HepG2 (cell line): ENCODE data around the gene DNAJC24. TPM values are rescaled to one million over a fixed set of nuclear protein-coding genes. Genes with fewer than 3 reads are reported as not detected.

ENCODE experiments used
- ATF7-NPFF ChIP-seq: sonication (generic); formaldehyde crosslinking; IDR thresholded peaks from 2 replicates; pipeline ENCODE4 v1.8.1; 2023; ENCODE audit warnings: mild to moderate bottlenecking, low read depth, missing genetic modification reagents, moderate library complexity
- ATM ChIP-seq: fragments of 450-650 bp; IDR thresholded peaks from 2 replicates; pipeline ENCODE4 v1.7.1; 2017; ENCODE audit warnings: mild to moderate bottlenecking, borderline replicate concordance
- GTF3A ChIP-seq: sonication (generic); formaldehyde crosslinking; conservative IDR thresholded peaks from 2 replicates; pipeline ENCODE4 v1.4.0; 2020; ENCODE audit warnings: mild to moderate bottlenecking, missing genetic modification reagents
- MATR3 ChIP-seq: sonication (generic); formaldehyde crosslinking; IDR thresholded peaks from 2 replicates; pipeline ENCODE4 v1.4.0; 2020; ENCODE audit warnings: missing genetic modification reagents
- MEIS2 ChIP-seq: sonication (generic); formaldehyde crosslinking; IDR thresholded peaks from 2 replicates; pipeline ENCODE4 v1.9.0; 2021; ENCODE audit warnings: mild to moderate bottlenecking, missing genetic modification reagents
- PHF5A ChIP-seq: IDR thresholded peaks from one replicate; pipeline ENCODE4 v1.6.1; 2018; ENCODE audit warnings: low read depth, missing genetic modification reagents; ENCODE audit not compliant: unreplicated experiment
- PHF8 ChIP-seq: sonication (generic); formaldehyde crosslinking; IDR thresholded peaks from 2 replicates; pipeline ENCODE4 v1.5.0; 2020; ENCODE audit warnings: missing genetic modification reagents
- RARA ChIP-seq: IDR thresholded peaks from 2 replicates; pipeline ENCODE4 v1.6.1; 2016; ENCODE audit warnings: missing genetic modification reagents, missing compliant biosample characterization
- SMAD1 ChIP-seq: sonication (generic); formaldehyde crosslinking; IDR thresholded peaks from 2 replicates; pipeline ENCODE4 v1.4.0; 2020; ENCODE audit warnings: missing genetic modification reagents, low read depth, mild to moderate bottlenecking, borderline replicate concordance
- SMC3 ChIP-seq: IDR thresholded peaks from 2 replicates; pipeline ENCODE4 v1.6.1; 2011; ENCODE audit warnings: low read length, improper control_type of control experiment
- SP140L ChIP-seq: sonication (generic); formaldehyde crosslinking; IDR thresholded peaks from 2 replicates; pipeline ENCODE4 v1.4.0; 2020; ENCODE audit warnings: missing genetic modification reagents, borderline replicate concordance
- STAG1 ChIP-seq: sonication (generic); formaldehyde crosslinking; IDR thresholded peaks from 2 replicates; pipeline ENCODE4 v1.4.0; 2020; ENCODE audit warnings: missing genetic modification reagents
- TCF12 ChIP-seq, 2 experiments: fragments of 450-650 bp in 1 of 2; sonication (generic) in 1 of 2; formaldehyde crosslinking in 1 of 2; IDR thresholded peaks; 2 replicates each; pipeline versions ENCODE4 v1.6.1 to v1.8.0; 2017 to 2022; ENCODE audit warnings: antibody characterized with exemption in 1 of 2, mild to moderate bottlenecking in 1 of 2, missing genetic modification reagents in 1 of 2, moderate library complexity in 1 of 2
- ZNF383 ChIP-seq: sonication (generic); formaldehyde crosslinking; IDR thresholded peaks from 2 replicates; pipeline ENCODE4 v1.4.0; 2020; ENCODE audit warnings: missing genetic modification reagents, mild to moderate bottlenecking, borderline replicate concordance
- ZNF543 ChIP-seq: sonication (generic); formaldehyde crosslinking; IDR thresholded peaks from 2 replicates; pipeline ENCODE4 v1.4.0; 2020; ENCODE audit warnings: mild to moderate bottlenecking, missing genetic modification reagents
- ZNF562 ChIP-seq: sonication (generic); formaldehyde crosslinking; IDR thresholded peaks from 2 replicates; pipeline ENCODE4 v1.8.0; 2022; ENCODE audit warnings: missing genetic modification reagents, borderline replicate concordance
- ZNF569 ChIP-seq: sonication (generic); formaldehyde crosslinking; IDR thresholded peaks from 2 replicates; pipeline ENCODE4 v1.5.0; 2020; ENCODE audit warnings: mild to moderate bottlenecking, missing genetic modification reagents, moderate library complexity, borderline replicate concordance
- ZNF572 ChIP-seq: sonication (generic); formaldehyde crosslinking; IDR thresholded peaks from 2 replicates; pipeline ENCODE4 v1.5.1; 2020; ENCODE audit warnings: mild to moderate bottlenecking, missing genetic modification reagents
- ZNF616 ChIP-seq: sonication (generic); formaldehyde crosslinking; IDR thresholded peaks from 2 replicates; pipeline ENCODE4 v1.5.0; 2020; ENCODE audit warnings: low read depth, mild to moderate bottlenecking, missing genetic modification reagents
- polyA plus RNA-seq, 8 experiments: library from polyadenylated mRNA; depleted of rRNA in 3 of 8; stranded (reverse) in 7 of 8; unstranded in 1 of 8; fragments of >200 nt; fragmentation: Illumina TruSeq in 4 of 8; extraction: Trizol in 4 of 8; gene quantifications; 2 replicates each; pipeline versions ENCODE4 v1.2.1 to v1.2.3, GENCODE V29; 2011 to 2016; ENCODE audit warnings: low read depth in 4 of 8, missing spikeins in 1 of 8, mixed read lengths in 1 of 8; ENCODE audit not compliant: insufficient read depth in 1 of 8
- total RNA-seq, 5 experiments: library from RNA; depleted of rRNA; stranded (reverse); fragments of >200 nt; fragmentation: Illumina TruSeq; extraction: Trizol; gene quantifications; 2 replicates each; pipeline ENCODE4 v1.2.3, GENCODE V29; 2016; ENCODE audit warnings: low read depth in 1 of 5
- TF ChIP-seq, protein P1 (sequence below): sonication (generic); formaldehyde crosslinking; IDR thresholded peaks from 2 replicates; pipeline ENCODE4 v1.5.0; 2020; ENCODE audit warnings: mild to moderate bottlenecking, missing genetic modification reagents, moderate library complexity
- TF ChIP-seq, protein P2 (sequence below): sonication (generic); formaldehyde crosslinking; IDR thresholded peaks from 2 replicates; pipeline ENCODE4 v1.4.0; 2020; ENCODE audit warnings: missing genetic modification reagents, mild to moderate bottlenecking, borderline replicate concordance
- TF ChIP-seq, protein P3 (sequence below): sonication (generic); formaldehyde crosslinking; IDR thresholded peaks from 2 replicates; pipeline ENCODE4 v1.5.1; 2020; ENCODE audit warnings: mild to moderate bottlenecking, moderate library complexity, missing genetic modification reagents
- TF ChIP-seq, protein P4 (sequence below): sonication (generic); formaldehyde crosslinking; IDR thresholded peaks from 2 replicates; pipeline ENCODE4 v1.4.0; 2020; ENCODE audit warnings: missing genetic modification reagents

Gene DNAJC24
- total and polyA plus RNA-seq, 2 of the 13 experiments (the other 11 are each of a cell fraction or from before 2014, with no cell fraction given) = 10.5 to 13.7 TPM

DNA sequence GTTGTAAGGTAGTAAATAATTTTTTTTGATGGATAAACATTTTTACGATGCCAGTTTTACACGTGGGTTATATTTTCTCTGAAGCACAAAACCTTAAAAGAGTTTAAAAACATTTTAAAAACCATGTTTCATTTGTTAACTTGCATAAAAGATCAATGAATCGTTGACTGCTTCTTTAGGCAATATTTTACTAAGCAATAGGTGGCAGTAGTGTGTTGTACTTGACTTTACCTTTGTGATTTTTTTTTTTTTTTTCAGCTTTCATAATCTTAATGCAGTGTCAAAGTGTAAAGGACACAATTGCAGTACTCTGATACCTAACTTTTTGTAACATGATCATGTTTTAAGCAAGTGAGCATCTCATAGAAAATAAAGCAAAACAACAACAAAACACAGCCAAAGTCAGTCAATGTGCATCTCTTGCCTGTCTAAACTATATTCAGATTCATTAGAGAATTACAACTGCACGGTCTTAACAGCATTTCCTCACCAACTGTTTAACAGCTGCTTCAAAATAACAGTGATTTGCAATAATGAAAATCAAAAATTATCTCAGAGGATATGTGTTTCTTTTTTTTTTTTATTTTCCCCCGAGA is 27.7 kb downstream of the DNAJC24 start (continued):
- TF ChIP-seq, protein P1, sequence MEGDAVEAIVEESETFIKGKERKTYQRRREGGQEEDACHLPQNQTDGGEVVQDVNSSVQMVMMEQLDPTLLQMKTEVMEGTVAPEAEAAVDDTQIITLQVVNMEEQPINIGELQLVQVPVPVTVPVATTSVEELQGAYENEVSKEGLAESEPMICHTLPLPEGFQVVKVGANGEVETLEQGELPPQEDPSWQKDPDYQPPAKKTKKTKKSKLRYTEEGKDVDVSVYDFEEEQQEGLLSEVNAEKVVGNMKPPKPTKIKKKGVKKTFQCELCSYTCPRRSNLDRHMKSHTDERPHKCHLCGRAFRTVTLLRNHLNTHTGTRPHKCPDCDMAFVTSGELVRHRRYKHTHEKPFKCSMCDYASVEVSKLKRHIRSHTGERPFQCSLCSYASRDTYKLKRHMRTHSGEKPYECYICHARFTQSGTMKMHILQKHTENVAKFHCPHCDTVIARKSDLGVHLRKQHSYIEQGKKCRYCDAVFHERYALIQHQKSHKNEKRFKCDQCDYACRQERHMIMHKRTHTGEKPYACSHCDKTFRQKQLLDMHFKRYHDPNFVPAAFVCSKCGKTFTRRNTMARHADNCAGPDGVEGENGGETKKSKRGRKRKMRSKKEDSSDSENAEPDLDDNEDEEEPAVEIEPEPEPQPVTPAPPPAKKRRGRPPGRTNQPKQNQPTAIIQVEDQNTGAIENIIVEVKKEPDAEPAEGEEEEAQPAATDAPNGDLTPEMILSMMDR (CRISPR knock-in tag) = peak; percentile 66
- TF ChIP-seq ZNF569 = no peak
- TF ChIP-seq, protein P2, sequence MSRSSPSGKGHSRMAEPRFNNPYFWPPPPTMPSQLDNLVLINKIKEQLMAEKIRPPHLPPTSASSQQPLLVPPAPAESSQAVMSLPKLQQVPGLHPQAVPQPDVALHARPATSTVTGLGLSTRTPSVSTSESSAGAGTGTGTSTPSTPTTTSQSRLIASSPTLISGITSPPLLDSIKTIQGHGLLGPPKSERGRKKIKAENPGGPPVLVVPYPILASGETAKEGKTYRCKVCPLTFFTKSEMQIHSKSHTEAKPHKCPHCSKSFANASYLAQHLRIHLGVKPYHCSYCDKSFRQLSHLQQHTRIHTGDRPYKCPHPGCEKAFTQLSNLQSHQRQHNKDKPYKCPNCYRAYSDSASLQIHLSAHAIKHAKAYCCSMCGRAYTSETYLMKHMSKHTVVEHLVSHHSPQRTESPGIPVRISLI (CRISPR knock-in tag) = peak; percentile 96
- TF ChIP-seq PHF8 (CRISPR knock-in tag) = no peak
- TF ChIP-seq, protein P3, sequence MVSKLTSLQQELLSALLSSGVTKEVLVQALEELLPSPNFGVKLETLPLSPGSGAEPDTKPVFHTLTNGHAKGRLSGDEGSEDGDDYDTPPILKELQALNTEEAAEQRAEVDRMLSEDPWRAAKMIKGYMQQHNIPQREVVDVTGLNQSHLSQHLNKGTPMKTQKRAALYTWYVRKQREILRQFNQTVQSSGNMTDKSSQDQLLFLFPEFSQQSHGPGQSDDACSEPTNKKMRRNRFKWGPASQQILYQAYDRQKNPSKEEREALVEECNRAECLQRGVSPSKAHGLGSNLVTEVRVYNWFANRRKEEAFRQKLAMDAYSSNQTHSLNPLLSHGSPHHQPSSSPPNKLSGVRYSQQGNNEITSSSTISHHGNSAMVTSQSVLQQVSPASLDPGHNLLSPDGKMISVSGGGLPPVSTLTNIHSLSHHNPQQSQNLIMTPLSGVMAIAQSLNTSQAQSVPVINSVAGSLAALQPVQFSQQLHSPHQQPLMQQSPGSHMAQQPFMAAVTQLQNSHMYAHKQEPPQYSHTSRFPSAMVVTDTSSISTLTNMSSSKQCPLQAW = no peak
- no peak for TF ChIP-seq ATM
- TF ChIP-seq SMAD1 (CRISPR knock-in tag) = no peak
- TF ChIP-seq ZNF383 = no peak
- TF ChIP-seq PHF5A (CRISPR knock-in tag) = no peak
- no peak for TF ChIP-seq ZNF562 (CRISPR knock-in tag)
- no peak for TF ChIP-seq MATR3 (CRISPR knock-in tag)
- TF ChIP-seq MEIS2 (CRISPR knock-in tag) = no peak
- no peak for TF ChIP-seq ZNF543 (CRISPR knock-in tag)
- TF ChIP-seq SP140L = no peak
- TF ChIP-seq ZNF616 (CRISPR knock-in tag) = no peak
- no peak for TF ChIP-seq ZNF572
- TF ChIP-seq STAG1 (CRISPR knock-in tag) = peak; percentile 68
- TF ChIP-seq, protein P4, sequence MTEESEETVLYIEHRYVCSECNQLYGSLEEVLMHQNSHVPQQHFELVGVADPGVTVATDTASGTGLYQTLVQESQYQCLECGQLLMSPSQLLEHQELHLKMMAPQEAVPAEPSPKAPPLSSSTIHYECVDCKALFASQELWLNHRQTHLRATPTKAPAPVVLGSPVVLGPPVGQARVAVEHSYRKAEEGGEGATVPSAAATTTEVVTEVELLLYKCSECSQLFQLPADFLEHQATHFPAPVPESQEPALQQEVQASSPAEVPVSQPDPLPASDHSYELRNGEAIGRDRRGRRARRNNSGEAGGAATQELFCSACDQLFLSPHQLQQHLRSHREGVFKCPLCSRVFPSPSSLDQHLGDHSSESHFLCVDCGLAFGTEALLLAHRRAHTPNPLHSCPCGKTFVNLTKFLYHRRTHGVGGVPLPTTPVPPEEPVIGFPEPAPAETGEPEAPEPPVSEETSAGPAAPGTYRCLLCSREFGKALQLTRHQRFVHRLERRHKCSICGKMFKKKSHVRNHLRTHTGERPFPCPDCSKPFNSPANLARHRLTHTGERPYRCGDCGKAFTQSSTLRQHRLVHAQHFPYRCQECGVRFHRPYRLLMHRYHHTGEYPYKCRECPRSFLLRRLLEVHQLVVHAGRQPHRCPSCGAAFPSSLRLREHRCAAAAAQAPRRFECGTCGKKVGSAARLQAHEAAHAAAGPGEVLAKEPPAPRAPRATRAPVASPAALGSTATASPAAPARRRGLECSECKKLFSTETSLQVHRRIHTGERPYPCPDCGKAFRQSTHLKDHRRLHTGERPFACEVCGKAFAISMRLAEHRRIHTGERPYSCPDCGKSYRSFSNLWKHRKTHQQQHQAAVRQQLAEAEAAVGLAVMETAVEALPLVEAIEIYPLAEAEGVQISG (CRISPR knock-in tag) = no peak
- peak; percentile 30; the same call in 1 of the 2 replicates for TF ChIP-seq SMC3
- TF ChIP-seq ATF7-NPFF (CRISPR knock-in tag) = no peak
- TF ChIP-seq GTF3A = no peak
- no peak for TF ChIP-seq TCF12 (IDR thresholded peaks at IDR 0.05)
- no peak for TF ChIP-seq TCF12 (CRISPR knock-in tag; IDR thresholded peaks at IDR 0.05)
- no peak for TF ChIP-seq RARA
- TF ChIP-seq, all 625 proteins: peak for 4
